GM21786 (cell line): ENCODE data around the gene SMG6.

Source experiments
- ATAC-seq: cut with Tn5 transposase; IDR thresholded peaks from one replicate; pipeline ENCODE4 v1.9.1; 2021; ENCODE audit not compliant: unreplicated experiment

SMG6 gene

GRCh38 chr17:2110436-2110835, 193.1 kb downstream of the SMG6 start:
- ATAC-seq = no peak

- no peak for ATAC-seq
Measured at GRCh38 chr17:2108170-2108569, 195.4 kb downstream of the SMG6 start.

GRCh38 chr17:2107506-2107905, 196.1 kb downstream of the SMG6 start:
- ATAC-seq = no peak

GRCh38 chr17:2107050-2107449, 196.5 kb downstream of the SMG6 start:
- no peak for ATAC-seq

GRCh38 chr17:2106308-2106955, 197.2 kb downstream of the SMG6 start:
- ATAC-seq = no peak

- no peak for ATAC-seq
Measured at GRCh38 chr17:2105663-2106062, 197.9 kb downstream of the SMG6 start.

GRCh38 chr17:2102931-2103809, 200.4 kb downstream of the SMG6 start:
- ATAC-seq = no peak

- no peak for ATAC-seq
Measured at GRCh38 chr17:2101448-2102257, 201.9 kb downstream of the SMG6 start.

GRCh38 chr17:2095536-2095910, 208.1 kb downstream of the SMG6 start:
- no peak for ATAC-seq

GRCh38 chr17:2094891-2095535, 208.6 kb downstream of the SMG6 start:
- no peak for ATAC-seq

GRCh38 chr17:2093349-2093748, 210.2 kb downstream of the SMG6 start:
- no peak for ATAC-seq

GRCh38 chr17:2092253-2092652, 211.3 kb downstream of the SMG6 start:
- no peak for ATAC-seq

- no peak for ATAC-seq
Measured at GRCh38 chr17:2090804-2091534, 212.6 kb downstream of the SMG6 start.

GRCh38 chr17:2090210-2090641, 213.4 kb downstream of the SMG6 start:
- ATAC-seq = no peak

GRCh38 chr17:2089021-2089422, 214.6 kb downstream of the SMG6 start:
- ATAC-seq = peak; percentile 22

GRCh38 chr17:2087597-2088211, 215.9 kb downstream of the SMG6 start:
- peak; percentile 38 for ATAC-seq

- no peak for ATAC-seq
Measured at GRCh38 chr17:2086306-2086705, 217.3 kb downstream of the SMG6 start.

GRCh38 chr17:2085648-2085949, 218.0 kb downstream of the SMG6 start:
- ATAC-seq = no peak

GRCh38 chr17:2084766-2085647, 218.6 kb downstream of the SMG6 start:
- ATAC-seq = no peak
